Activated CD4-positive, alpha-beta memory T cell treated with anti-CD3 and anti-CD28 coated beads, Interleukin-2, amount 10 ng/mL, durations not matched to agents 7 days and 5 days (primary cell): ENCODE data around the gene ZNF274. TPM values are rescaled to one million over a fixed set of nuclear protein-coding genes. Genes with fewer than 3 reads are reported as not detected.
"Not testable (repeated sequence)": the region's sequence is repeated elsewhere in the genome, so short reads cannot be mapped to it uniquely, and the experiment has no call there.

ENCODE experiments used
- CTCF ChIA-PET: fragments of 350-600 bp; sonication (Branson Sonifier 250); formaldehyde crosslinking; loops from one replicate; lab custom pipeline; 2021; ENCODE audit warnings: antibody characterized with exemption, inconsistent platforms; lab: Charles Lee
- POLR2A ChIA-PET: fragments of 350-600 bp; sonication (Branson Sonifier 250); formaldehyde crosslinking; loops from one replicate; lab custom pipeline; 2021; ENCODE audit warnings: antibody characterized with exemption; lab: Charles Lee
- DNase-seq: peaks from one replicate; pipeline ENCODE4 v3.0.0-alpha.2; 2020
- H3K27ac Mint-ChIP-seq: one replicate; pipeline ENCODE4 v1.8.0; 2021; ENCODE audit warnings: mild to moderate bottlenecking, mixed read lengths
- H3K27me3 Mint-ChIP-seq: one replicate; pipeline ENCODE4 v1.8.0; 2021; ENCODE audit warnings: mixed read lengths
- H3K36me3 Mint-ChIP-seq: one replicate; pipeline ENCODE4 v1.8.0; 2021; ENCODE audit warnings: low read depth, mixed read lengths
- H3K4me1 Mint-ChIP-seq: one replicate; pipeline ENCODE4 v1.8.0; 2021; ENCODE audit warnings: mixed read lengths
- H3K4me3 Mint-ChIP-seq: one replicate; pipeline ENCODE4 v1.8.0; 2021; ENCODE audit warnings: mild to moderate bottlenecking, mixed read lengths
- H3K9me3 Mint-ChIP-seq: one replicate; pipeline ENCODE4 v1.8.0; 2021; ENCODE audit warnings: mixed read lengths
- total RNA-seq, 2 experiments: library from RNA; stranded (reverse); gene quantifications; one replicate each; pipeline ENCODE4 v1.2.3, GENCODE V29; 2021

ZNF274 gene
- total RNA-seq, 2 experiments from 2014 or later, result 27.0 to 29.2 TPM

GRCh38 chr19:58218899-58219298 is 36.0 kb downstream of the ZNF274 start:
- CTCF ChIA-PET, result interaction anchor here (1.0 kb wide), 1 partner anchor 301 kb away, joined by 3 read pairs; the partner anchor contains the start of gene ZBTB45
- DNase-seq, result peak; percentile 53
- peaks cover 23% of the 10 kb centered on the region for H3K36me3 Mint-ChIP-seq

DNA sequence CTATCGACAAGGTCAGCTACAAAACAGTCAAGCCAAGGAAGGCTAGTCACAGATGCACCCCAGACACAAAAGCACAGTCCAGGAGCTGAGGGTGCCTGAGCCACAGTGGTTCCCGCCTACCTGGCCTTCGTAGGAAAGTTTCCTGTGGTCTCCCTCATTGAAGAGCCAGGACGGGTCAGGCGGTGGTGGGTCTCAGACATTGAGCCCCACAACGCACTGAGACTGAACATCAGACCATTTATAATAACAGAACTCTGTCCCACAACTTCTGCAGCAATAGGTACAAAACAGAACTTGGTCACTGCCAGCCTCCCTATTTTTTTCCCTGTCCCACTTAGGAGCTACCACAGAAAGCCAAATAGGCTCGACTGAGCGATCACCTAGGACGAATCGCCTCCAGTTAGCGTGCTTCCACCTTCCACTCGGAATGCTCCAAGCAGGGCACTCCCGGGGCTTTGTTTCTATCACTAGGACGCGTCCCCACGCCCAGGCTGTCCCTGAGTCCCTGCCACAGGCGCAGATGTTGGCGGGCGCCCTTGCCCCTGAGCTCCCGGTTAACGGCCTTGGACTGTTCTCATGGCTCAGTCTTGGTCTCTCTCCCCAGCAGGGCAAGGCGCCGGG is 45.2 kb downstream of the ZNF274 start:
- peak overlapping the region; percentile 83 for H3K4me3 Mint-ChIP-seq
- DNase-seq, result no peak
- H3K36me3 Mint-ChIP-seq, result peaks cover 55% of the 10 kb centered on the region
- H3K4me1 Mint-ChIP-seq, result peaks cover 34% of the 10 kb centered on the region
- H3K27me3 Mint-ChIP-seq, result no peaks in the 10 kb centered on the region
- peak overlapping the region; percentile 80 for H3K27ac Mint-ChIP-seq
- ChIA-PET POLR2A (interaction anchor here (0.6 to 2.7 kb wide), 14 partner anchors 9 to 558 kb away, joined by 3 to 22 read pairs (median 4); partner anchors contain the start of genes CHMP2A, ZNF132, ZNF274 and ZNF497), CTCF (interaction anchor here (1.1 kb wide), 2 partner anchors 103 to 292 kb away, joined by 3 read pairs; partner anchors contain the start of gene ZBTB45)
- peaks cover 42% of the 10 kb centered on the region for H3K9me3 Mint-ChIP-seq

More at GRCh38 chr19:58218899-58219298, 36.0 kb downstream of the ZNF274 start:
- POLR2A ChIA-PET, result no interaction called here
- H3K27me3 Mint-ChIP-seq, result no peaks in the 10 kb centered on the region
- H3K4me1 Mint-ChIP-seq, result no peaks in the 10 kb centered on the region
- H3K9me3 Mint-ChIP-seq, result peaks cover 41% of the 10 kb centered on the region
- no peak overlapping the region for H3K4me3 Mint-ChIP-seq
- no peak overlapping the region for H3K27ac Mint-ChIP-seq

- H3K9me3 Mint-ChIP-seq, result peaks cover 47% of the 10 kb centered on the region
- ChIA-PET POLR2A (interaction anchor here (0.8 to 2.7 kb wide), 14 partner anchors 45 to 326 kb away, joined by 3 to 22 read pairs (median 4); partner anchors contain the start of genes CHMP2A, ZBTB45, ZNF132 and ZNF274), CTCF (interaction anchor here (1.1 to 1.3 kb wide), 3 partner anchors 77 to 291 kb away, joined by 3 to 4 read pairs (median 3); partner anchors contain the start of genes ERVK3-1 and ZBTB45)
- peak; percentile 69 for DNase-seq
- peaks cover 61% of the 10 kb centered on the region for H3K36me3 Mint-ChIP-seq
- H3K4me3 Mint-ChIP-seq, result peak within 1 kb of the TSS; percentile 83
- H3K27ac Mint-ChIP-seq, result peak within 1 kb of the TSS; percentile 80
- H3K27me3 Mint-ChIP-seq, result no peaks in the 10 kb centered on the region
- peaks cover 34% of the 10 kb centered on the region for H3K4me1 Mint-ChIP-seq
Measured at GRCh38 chr19:58228585-58229254, 45.9 kb downstream of the ZNF274 start, which contains the start of gene ZNF544. ZNF544 (plus strand) TSS chr19:58228914; CDS start chr19:58244024, 15,110 bp downstream.

- Mint-ChIP-seq H3K27me3 (no peaks in the 10 kb centered on the region), H3K4me3 (peak overlapping the region; percentile 83), H3K9me3 (peaks cover 49% of the 10 kb centered on the region), H3K27ac (peak overlapping the region; percentile 80), H3K4me1 (peaks cover 36% of the 10 kb centered on the region), H3K36me3 (peaks cover 67% of the 10 kb centered on the region)
- ChIA-PET POLR2A (interaction anchor here (0.5 to 2.7 kb wide), 11 partner anchors 46 to 325 kb away, joined by 3 to 22 read pairs (median 4); partner anchors contain the start of genes CHMP2A, ZBTB45, ZNF274 and ZNF417), CTCF (interaction anchor here (1.1 to 1.3 kb wide), 2 partner anchors 76 to 102 kb away, joined by 3 to 4 read pairs; partner anchors contain the start of gene ERVK3-1)
- DNase-seq, result peak; percentile 36
Measured at GRCh38 chr19:58229255-58229639, 46.4 kb downstream of the ZNF274 start.

GRCh38 chr19:58237324-58237723 is 54.5 kb downstream of the ZNF274 start:
- POLR2A ChIA-PET, result interaction anchor here (1.1 kb wide), 1 partner anchor 10 kb away, joined by 3 read pairs; no protein-coding TSS in a partner anchor
- Mint-ChIP-seq H3K36me3 (peaks cover 93% of the 10 kb centered on the region), H3K27me3 (no peaks in the 10 kb centered on the region), H3K27ac (no peak overlapping the region), H3K4me1 (peaks cover 2% of the 10 kb centered on the region), H3K4me3 (no peak overlapping the region), H3K9me3 (peaks cover 52% of the 10 kb centered on the region)
- CTCF ChIA-PET, result no interaction called here
- DNase-seq, result no peak

DNA sequence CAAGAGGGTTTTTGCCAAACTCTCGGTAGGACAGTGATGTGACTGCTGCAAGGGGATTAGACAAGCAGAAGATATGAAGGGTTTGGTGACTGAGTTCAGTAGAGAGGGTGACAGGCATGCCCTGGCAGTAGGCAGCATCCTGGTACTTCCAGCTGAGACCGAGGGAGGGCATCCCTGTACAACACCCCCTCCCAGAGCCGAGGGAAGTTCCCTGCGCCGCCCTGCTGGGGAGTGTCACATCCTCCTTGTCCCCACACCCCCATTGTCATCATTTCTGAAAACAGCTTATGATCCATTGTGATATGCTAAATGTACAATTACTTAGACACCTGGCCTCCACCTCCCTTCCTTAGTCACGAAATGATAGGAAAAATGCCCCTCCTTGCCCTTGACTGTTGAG is 60.5 kb downstream of the ZNF274 start:
- DNase-seq, result no peak
- H3K4me3 Mint-ChIP-seq, result no peak overlapping the region
- H3K4me1 Mint-ChIP-seq, result no peaks in the 10 kb centered on the region
- H3K27ac Mint-ChIP-seq, result no peak overlapping the region
- H3K36me3 Mint-ChIP-seq, result peaks cover 99% of the 10 kb centered on the region
- ChIA-PET CTCF (no interaction called here), POLR2A (no interaction called here)
- peaks cover 54% of the 10 kb centered on the region for H3K9me3 Mint-ChIP-seq
- no peaks in the 10 kb centered on the region for H3K27me3 Mint-ChIP-seq

- ChIA-PET POLR2A (interaction anchor here (0.6 kb wide), 1 partner anchor 640 kb away, joined by 3 read pairs; no protein-coding TSS in a partner anchor), CTCF (no interaction called here)
- Mint-ChIP-seq H3K36me3 (peaks cover 99% of the 10 kb centered on the region), H3K4me1 (no peaks in the 10 kb centered on the region), H3K4me3 (no peak overlapping the region), H3K9me3 (peaks cover 62% of the 10 kb centered on the region), H3K27ac (no peak overlapping the region), H3K27me3 (no peaks in the 10 kb centered on the region)
- no peak for DNase-seq
Measured at GRCh38 chr19:58248886-58249285, 66.0 kb downstream of the ZNF274 start.

DNA sequence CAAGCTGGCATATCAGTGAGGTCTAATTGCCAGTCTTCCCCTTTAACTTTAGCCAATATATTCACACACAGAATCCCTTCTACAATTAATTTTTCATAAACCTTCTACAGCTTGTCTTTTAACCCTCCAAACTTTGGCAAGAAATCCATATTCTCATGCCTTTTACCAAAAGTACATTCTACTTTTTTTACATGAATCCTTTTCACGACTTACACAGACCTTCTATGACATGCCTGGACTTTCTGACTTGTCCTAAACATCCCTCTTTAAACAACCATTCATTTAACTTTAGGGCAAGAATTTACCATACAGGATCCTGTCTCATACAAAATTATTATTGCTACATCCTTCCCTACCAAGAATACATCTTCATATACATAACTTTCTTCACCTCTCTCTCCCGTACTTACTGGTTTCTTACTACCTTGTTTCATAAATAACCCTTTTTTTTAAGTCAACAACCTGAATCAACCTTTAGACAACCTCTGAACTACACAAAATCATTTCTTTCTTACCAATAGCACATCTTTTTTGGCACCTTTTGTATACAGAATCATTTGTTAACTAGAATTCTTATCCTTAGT is 69.3 kb downstream of the ZNF274 start:
- no peaks in the 10 kb centered on the region for H3K4me1 Mint-ChIP-seq
- no peak for DNase-seq
- no peak overlapping the region for H3K27ac Mint-ChIP-seq
- POLR2A ChIA-PET, result no interaction called here
- no peak overlapping the region for H3K4me3 Mint-ChIP-seq
- CTCF ChIA-PET, result no interaction called here
- peaks cover 99% of the 10 kb centered on the region for H3K36me3 Mint-ChIP-seq
- peaks cover 66% of the 10 kb centered on the region for H3K9me3 Mint-ChIP-seq
- no peaks in the 10 kb centered on the region for H3K27me3 Mint-ChIP-seq

DNA sequence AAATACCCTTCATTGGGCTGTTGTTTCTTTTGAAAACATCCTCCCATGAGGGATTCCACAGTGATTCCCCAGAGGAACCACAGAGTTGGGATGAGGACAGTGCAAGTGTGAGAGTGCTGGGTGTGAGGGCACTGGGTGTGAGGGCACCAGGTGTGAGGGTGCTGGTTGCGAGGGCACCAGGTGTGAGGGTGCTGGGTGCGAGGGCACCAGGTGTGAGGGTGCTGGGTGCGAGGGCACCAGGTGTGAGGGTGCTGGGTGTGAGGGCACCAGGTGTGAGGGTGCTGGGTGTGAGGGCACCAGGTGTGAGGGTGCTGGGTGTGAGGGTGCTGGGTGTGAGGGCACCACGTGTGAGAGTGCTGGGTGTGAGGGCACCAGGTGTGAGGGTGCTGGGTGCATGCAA is 75.4 kb downstream of the ZNF274 start:
- CTCF ChIA-PET, H3K4me3 Mint-ChIP-seq, DNase-seq, POLR2A ChIA-PET, H3K27me3 Mint-ChIP-seq, H3K27ac Mint-ChIP-seq, H3K4me1 Mint-ChIP-seq: not testable (repeated sequence)
- Mint-ChIP-seq H3K36me3 (peaks cover 99% of the 10 kb centered on the region), H3K9me3 (peaks cover 79% of the 10 kb centered on the region)

- no peak for DNase-seq
- Mint-ChIP-seq H3K36me3 (peaks cover 88% of the 10 kb centered on the region), H3K9me3 (peaks cover 65% of the 10 kb centered on the region), H3K4me3 (no peak overlapping the region), H3K4me1 (no peaks in the 10 kb centered on the region), H3K27me3 (no peaks in the 10 kb centered on the region), H3K27ac (no peak overlapping the region)
- ChIA-PET POLR2A (no interaction called here), CTCF (interaction anchor here (0.5 kb wide), 1 partner anchor 534 kb away, joined by 4 read pairs; the partner anchor contains the start of gene ZNF671)
Measured at GRCh38 chr19:58261600-58261967, 78.7 kb downstream of the ZNF274 start.

DNA sequence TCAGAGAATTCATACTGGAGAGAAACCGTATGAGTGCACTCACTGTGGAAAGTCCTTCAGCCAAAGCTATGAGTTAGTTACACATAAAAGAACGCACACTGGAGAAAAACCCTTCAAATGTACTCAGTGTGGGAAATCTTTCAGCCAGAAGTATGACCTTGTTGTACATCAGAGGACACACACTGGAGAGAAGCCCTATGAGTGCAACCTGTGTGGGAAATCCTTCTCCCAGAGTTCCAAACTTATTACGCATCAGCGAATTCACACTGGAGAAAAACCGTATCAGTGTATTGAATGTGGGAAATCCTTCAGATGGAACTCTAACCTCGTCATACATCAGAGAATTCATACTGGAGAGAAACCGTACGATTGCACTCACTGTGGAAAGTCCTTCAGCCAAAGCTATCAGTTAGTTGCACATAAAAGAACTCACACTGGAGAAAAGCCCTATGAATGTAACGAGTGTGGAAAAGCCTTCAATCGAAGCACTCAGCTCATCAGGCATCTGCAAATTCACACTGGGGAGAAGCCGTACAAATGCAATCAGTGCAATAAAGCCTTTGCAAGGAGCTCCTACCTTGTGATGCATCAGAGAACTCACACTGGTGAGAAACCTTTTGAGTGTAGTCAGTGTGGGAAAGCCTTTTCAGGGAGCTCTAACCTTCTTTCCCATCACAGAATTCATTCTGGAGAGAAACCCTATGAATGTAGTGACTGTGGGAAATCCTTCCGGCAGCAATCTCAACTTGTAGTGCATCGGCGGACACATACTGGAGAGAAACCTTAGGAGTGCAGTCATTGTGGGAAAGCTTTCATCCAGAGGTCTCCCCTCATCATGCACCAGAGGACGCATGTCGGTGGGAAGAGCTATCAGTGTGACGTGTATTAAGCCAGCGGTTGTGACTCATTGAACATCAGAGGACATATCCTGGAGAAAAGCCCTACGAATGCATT is 79.4 kb downstream of the ZNF274 start:
- no peaks in the 10 kb centered on the region for H3K4me1 Mint-ChIP-seq
- H3K27ac Mint-ChIP-seq, result no peak overlapping the region
- H3K27me3 Mint-ChIP-seq, result no peaks in the 10 kb centered on the region
- ChIA-PET POLR2A (no interaction called here), CTCF (no interaction called here)
- H3K36me3 Mint-ChIP-seq, result peaks cover 86% of the 10 kb centered on the region
- no peak for DNase-seq
- H3K4me3 Mint-ChIP-seq, result no peak overlapping the region
- peaks cover 65% of the 10 kb centered on the region for H3K9me3 Mint-ChIP-seq

GRCh38 chr19:58262922-58263296 is 80.0 kb downstream of the ZNF274 start:
- ChIA-PET POLR2A (no interaction called here), CTCF (no interaction called here)
- H3K27me3 Mint-ChIP-seq, result no peaks in the 10 kb centered on the region
- DNase-seq, result no peak
- no peaks in the 10 kb centered on the region for H3K4me1 Mint-ChIP-seq
- peaks cover 58% of the 10 kb centered on the region for H3K9me3 Mint-ChIP-seq
- H3K4me3 Mint-ChIP-seq, result no peak overlapping the region
- H3K27ac Mint-ChIP-seq, result no peak overlapping the region
- peaks cover 82% of the 10 kb centered on the region for H3K36me3 Mint-ChIP-seq
